Activated naive CD4-positive, alpha-beta T cell treated with anti-CD3 and anti-CD28 coated beads, Interleukin-2, amount 50 U/mL, for 24 hours (primary cell): ENCODE data around the gene PTPRR.

Source experiments
- H3K27ac Mint-ChIP-seq: one replicate; pipeline ENCODE4 v1.8.0; 2021; ENCODE audit warnings: mild to moderate bottlenecking, mixed read lengths
- H3K27me3 Mint-ChIP-seq: one replicate; pipeline ENCODE4 v1.8.0; 2021; ENCODE audit warnings: mixed read lengths
- H3K36me3 Mint-ChIP-seq: one replicate; pipeline ENCODE4 v1.8.0; 2021; ENCODE audit warnings: mixed read lengths
- H3K4me1 Mint-ChIP-seq: one replicate; pipeline ENCODE4 v1.8.0; 2021; ENCODE audit warnings: mixed read lengths
- H3K4me3 Mint-ChIP-seq: one replicate; pipeline ENCODE4 v1.8.0; 2021; ENCODE audit warnings: mild to moderate bottlenecking, mixed read lengths
- H3K9me3 Mint-ChIP-seq: one replicate; pipeline ENCODE4 v1.8.0; 2021; ENCODE audit warnings: mixed read lengths

PTPRR gene

GRCh38 chr12:70759161-70759918, 161.2 kb downstream of the PTPRR start:
- no peak overlapping the region for H3K4me3 Mint-ChIP-seq
- H3K36me3 Mint-ChIP-seq: no peaks in the 10 kb centered on the region
- H3K4me1 Mint-ChIP-seq: no peaks in the 10 kb centered on the region
- H3K27ac Mint-ChIP-seq: no peak overlapping the region
- no peaks in the 10 kb centered on the region for H3K9me3 Mint-ChIP-seq
- H3K27me3 Mint-ChIP-seq: peaks cover 2% of the 10 kb centered on the region

GRCh38 chr12:70758494-70758845, 162.1 kb downstream of the PTPRR start:
- Mint-ChIP-seq H3K4me1 (no peaks in the 10 kb centered on the region), H3K4me3 (no peak overlapping the region), H3K27ac (no peak overlapping the region), H3K27me3 (peaks cover 1% of the 10 kb centered on the region), H3K36me3 (no peaks in the 10 kb centered on the region), H3K9me3 (no peaks in the 10 kb centered on the region)

GRCh38 chr12:70757830-70758493, 162.6 kb downstream of the PTPRR start:
- H3K27ac Mint-ChIP-seq: no peak overlapping the region
- no peaks in the 10 kb centered on the region for H3K36me3 Mint-ChIP-seq
- H3K4me1 Mint-ChIP-seq: no peaks in the 10 kb centered on the region
- H3K9me3 Mint-ChIP-seq: no peaks in the 10 kb centered on the region
- H3K4me3 Mint-ChIP-seq: no peak overlapping the region
- H3K27me3 Mint-ChIP-seq: peaks cover 3% of the 10 kb centered on the region

- H3K9me3 Mint-ChIP-seq: no peaks in the 10 kb centered on the region
- H3K4me3 Mint-ChIP-seq: no peak overlapping the region
- H3K27me3 Mint-ChIP-seq: peaks cover 7% of the 10 kb centered on the region
- H3K36me3 Mint-ChIP-seq: no peaks in the 10 kb centered on the region
- no peak overlapping the region for H3K27ac Mint-ChIP-seq
- no peaks in the 10 kb centered on the region for H3K4me1 Mint-ChIP-seq
Observed at GRCh38 chr12:70756791-70757190, 163.7 kb downstream of the PTPRR start.

GRCh38 chr12:70756118-70756517, 164.4 kb downstream of the PTPRR start:
- H3K9me3 Mint-ChIP-seq: no peaks in the 10 kb centered on the region
- H3K4me3 Mint-ChIP-seq: no peak overlapping the region
- no peaks in the 10 kb centered on the region for H3K36me3 Mint-ChIP-seq
- H3K27ac Mint-ChIP-seq: no peak overlapping the region
- no peaks in the 10 kb centered on the region for H3K4me1 Mint-ChIP-seq
- peaks cover 10% of the 10 kb centered on the region for H3K27me3 Mint-ChIP-seq

GRCh38 chr12:70754330-70754741, 166.2 kb downstream of the PTPRR start:
- Mint-ChIP-seq H3K4me3 (no peak overlapping the region), H3K27ac (no peak overlapping the region), H3K9me3 (no peaks in the 10 kb centered on the region), H3K4me1 (no peaks in the 10 kb centered on the region), H3K36me3 (no peaks in the 10 kb centered on the region), H3K27me3 (peaks cover 12% of the 10 kb centered on the region)

- no peak overlapping the region for H3K27ac Mint-ChIP-seq
- peaks cover 18% of the 10 kb centered on the region for H3K27me3 Mint-ChIP-seq
- H3K4me3 Mint-ChIP-seq: no peak overlapping the region
- no peaks in the 10 kb centered on the region for H3K4me1 Mint-ChIP-seq
- H3K9me3 Mint-ChIP-seq: no peaks in the 10 kb centered on the region
- H3K36me3 Mint-ChIP-seq: no peaks in the 10 kb centered on the region
Observed at GRCh38 chr12:70752327-70752726, 168.2 kb downstream of the PTPRR start.

GRCh38 chr12:70749931-70750330, 170.6 kb downstream of the PTPRR start:
- H3K4me1 Mint-ChIP-seq: no peaks in the 10 kb centered on the region
- no peaks in the 10 kb centered on the region for H3K36me3 Mint-ChIP-seq
- H3K9me3 Mint-ChIP-seq: no peaks in the 10 kb centered on the region
- no peak overlapping the region for H3K27ac Mint-ChIP-seq
- H3K4me3 Mint-ChIP-seq: no peak overlapping the region
- H3K27me3 Mint-ChIP-seq: peaks cover 17% of the 10 kb centered on the region

- H3K27me3 Mint-ChIP-seq: peaks cover 17% of the 10 kb centered on the region
- no peaks in the 10 kb centered on the region for H3K9me3 Mint-ChIP-seq
- no peak overlapping the region for H3K27ac Mint-ChIP-seq
- no peaks in the 10 kb centered on the region for H3K36me3 Mint-ChIP-seq
- no peaks in the 10 kb centered on the region for H3K4me1 Mint-ChIP-seq
- no peak overlapping the region for H3K4me3 Mint-ChIP-seq
Observed at GRCh38 chr12:70748809-70749208, 171.7 kb downstream of the PTPRR start.

GRCh38 chr12:70747445-70748260, 172.9 kb downstream of the PTPRR start:
- no peak overlapping the region for H3K4me3 Mint-ChIP-seq
- no peak overlapping the region for H3K27ac Mint-ChIP-seq
- H3K36me3 Mint-ChIP-seq: no peaks in the 10 kb centered on the region
- no peaks in the 10 kb centered on the region for H3K4me1 Mint-ChIP-seq
- H3K9me3 Mint-ChIP-seq: no peaks in the 10 kb centered on the region
- H3K27me3 Mint-ChIP-seq: peaks cover 14% of the 10 kb centered on the region

GRCh38 chr12:70745048-70745447, 175.5 kb downstream of the PTPRR start:
- no peaks in the 10 kb centered on the region for H3K4me1 Mint-ChIP-seq
- no peaks in the 10 kb centered on the region for H3K36me3 Mint-ChIP-seq
- peaks cover 17% of the 10 kb centered on the region for H3K27me3 Mint-ChIP-seq
- no peaks in the 10 kb centered on the region for H3K9me3 Mint-ChIP-seq
- no peak overlapping the region for H3K4me3 Mint-ChIP-seq
- no peak overlapping the region for H3K27ac Mint-ChIP-seq

- Mint-ChIP-seq H3K36me3 (no peaks in the 10 kb centered on the region), H3K27ac (no peak overlapping the region), H3K4me1 (no peaks in the 10 kb centered on the region), H3K27me3 (peaks cover 17% of the 10 kb centered on the region), H3K9me3 (no peaks in the 10 kb centered on the region), H3K4me3 (no peak overlapping the region)
Observed at GRCh38 chr12:70744178-70744577, 176.4 kb downstream of the PTPRR start.

GRCh38 chr12:70741256-70741655, 179.3 kb downstream of the PTPRR start:
- Mint-ChIP-seq H3K4me3 (no peak overlapping the region), H3K9me3 (no peaks in the 10 kb centered on the region), H3K4me1 (no peaks in the 10 kb centered on the region), H3K36me3 (no peaks in the 10 kb centered on the region), H3K27ac (no peak overlapping the region), H3K27me3 (peaks cover 11% of the 10 kb centered on the region)

- H3K27me3 Mint-ChIP-seq: peaks cover 11% of the 10 kb centered on the region
- no peaks in the 10 kb centered on the region for H3K36me3 Mint-ChIP-seq
- H3K27ac Mint-ChIP-seq: no peak overlapping the region
- H3K4me1 Mint-ChIP-seq: no peaks in the 10 kb centered on the region
- no peaks in the 10 kb centered on the region for H3K9me3 Mint-ChIP-seq
- no peak overlapping the region for H3K4me3 Mint-ChIP-seq
Observed at GRCh38 chr12:70739756-70740155, 180.8 kb downstream of the PTPRR start.

GRCh38 chr12:70736351-70737133, 184.0 kb downstream of the PTPRR start:
- no peaks in the 10 kb centered on the region for H3K9me3 Mint-ChIP-seq
- no peaks in the 10 kb centered on the region for H3K4me1 Mint-ChIP-seq
- no peak overlapping the region for H3K27ac Mint-ChIP-seq
- no peak overlapping the region for H3K4me3 Mint-ChIP-seq
- H3K36me3 Mint-ChIP-seq: no peaks in the 10 kb centered on the region
- peaks cover 10% of the 10 kb centered on the region for H3K27me3 Mint-ChIP-seq
